MM.1S (cell line): ENCODE measurements around the gene RNF26.

Source experiments
- CTCF ChIP-seq: fragments of 300-600 bp; sonication (generic); IDR thresholded peaks from 2 replicates; pipeline ENCODE4 v1.5.1; 2016; ENCODE audit warnings: antibody characterized with exemption, low read length, mixed read lengths
- EZH2 ChIP-seq: fragments of 300-600 bp; sonication (generic); optimal IDR thresholded peaks from 2 replicates; pipeline ENCODE3; 2017; ENCODE audit warnings: low read depth, mild to moderate bottlenecking, antibody characterized with exemption, low read length, mixed read lengths
- EZH2phosphoT487 ChIP-seq: fragments of 300-600 bp; sonication (generic); IDR thresholded peaks from 2 replicates; pipeline ENCODE4 v1.6.1; 2018; ENCODE audit warnings: antibody characterized with exemption, low read length

GRCh38 chr11:119335655-119336543 is 1.6 kb downstream of the RNF26 start:
- TF ChIP-seq CTCF (no peak), EZH2 (no peak), EZH2phosphoT487 (no peak)
